GM12864 (cell line): ENCODE measurements around the gene FLNC.

Experiments used
- DNase-seq: peaks from one replicate; pipeline ENCODE4 v3.0.0-alpha.2; 2011; ENCODE audit warnings: low read depth
- H3K4me3 ChIP-seq: 2 replicates; pipeline ENCODE4 v1.5.1; 2011; ENCODE audit warnings: mild to moderate bottlenecking, low read depth, low read length, control low read depth
- TF ChIP-seq, protein P1 (sequence below): IDR thresholded peaks from 2 replicates; pipeline ENCODE4 v1.5.1; 2011; ENCODE audit warnings: low read depth, mild to moderate bottlenecking, moderate library complexity, low read length, control low read depth, inconsistent platforms; ENCODE audit errors: missing control alignments

The FLNC gene

GRCh38 chr7:128876586-128876977 lies 46.4 kb downstream of the FLNC start:
- TF ChIP-seq, protein P1, sequence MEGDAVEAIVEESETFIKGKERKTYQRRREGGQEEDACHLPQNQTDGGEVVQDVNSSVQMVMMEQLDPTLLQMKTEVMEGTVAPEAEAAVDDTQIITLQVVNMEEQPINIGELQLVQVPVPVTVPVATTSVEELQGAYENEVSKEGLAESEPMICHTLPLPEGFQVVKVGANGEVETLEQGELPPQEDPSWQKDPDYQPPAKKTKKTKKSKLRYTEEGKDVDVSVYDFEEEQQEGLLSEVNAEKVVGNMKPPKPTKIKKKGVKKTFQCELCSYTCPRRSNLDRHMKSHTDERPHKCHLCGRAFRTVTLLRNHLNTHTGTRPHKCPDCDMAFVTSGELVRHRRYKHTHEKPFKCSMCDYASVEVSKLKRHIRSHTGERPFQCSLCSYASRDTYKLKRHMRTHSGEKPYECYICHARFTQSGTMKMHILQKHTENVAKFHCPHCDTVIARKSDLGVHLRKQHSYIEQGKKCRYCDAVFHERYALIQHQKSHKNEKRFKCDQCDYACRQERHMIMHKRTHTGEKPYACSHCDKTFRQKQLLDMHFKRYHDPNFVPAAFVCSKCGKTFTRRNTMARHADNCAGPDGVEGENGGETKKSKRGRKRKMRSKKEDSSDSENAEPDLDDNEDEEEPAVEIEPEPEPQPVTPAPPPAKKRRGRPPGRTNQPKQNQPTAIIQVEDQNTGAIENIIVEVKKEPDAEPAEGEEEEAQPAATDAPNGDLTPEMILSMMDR: no peak
- no peak overlapping the region for H3K4me3 ChIP-seq
- no peak for DNase-seq

DNA sequence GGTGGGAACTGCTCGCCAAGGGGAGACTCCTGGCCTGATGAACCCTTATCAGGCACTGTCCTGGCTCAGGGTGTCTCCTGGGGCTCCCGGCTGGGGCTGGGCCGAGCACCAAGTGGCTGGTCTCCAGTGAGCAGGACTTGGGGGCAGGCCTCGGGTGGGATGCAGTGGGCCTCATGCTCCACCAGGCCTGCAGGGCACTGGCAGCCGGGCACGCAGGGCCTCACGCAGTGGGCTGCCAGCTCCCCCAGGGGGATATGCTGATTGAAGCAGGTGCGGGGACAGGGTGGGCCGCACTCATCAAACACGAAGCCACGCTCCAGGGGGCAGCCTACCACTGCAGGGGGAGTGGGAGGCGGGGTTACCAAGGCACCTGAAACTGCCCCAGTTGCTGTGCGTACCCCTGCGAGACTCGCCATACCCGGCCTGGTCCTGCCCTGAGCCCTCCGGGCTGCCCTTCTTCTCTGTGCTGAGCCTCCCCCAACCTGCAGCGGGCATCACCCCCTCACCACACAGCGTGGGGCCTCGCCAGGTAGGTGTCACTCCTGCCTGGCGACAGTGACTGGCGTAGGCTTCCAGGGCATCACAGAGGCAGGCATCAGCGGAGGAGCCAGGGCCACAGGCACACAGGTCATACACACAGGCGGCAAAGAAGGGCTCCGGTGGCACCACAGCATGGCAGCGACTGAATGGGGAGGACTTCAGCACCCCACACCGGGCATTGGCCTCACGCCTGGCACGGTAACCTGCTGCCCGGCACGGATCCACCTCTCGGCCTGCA lies 47.0 kb downstream of the FLNC start:
- no peak for DNase-seq
- no peak overlapping the region for H3K4me3 ChIP-seq
- TF ChIP-seq, protein P1: no peak

- no peak overlapping the region for H3K4me3 ChIP-seq
- no peak for DNase-seq
- TF ChIP-seq, protein P1: no peak
Observed at GRCh38 chr7:128877756-128878120, 47.5 kb downstream of the FLNC start.

DNA sequence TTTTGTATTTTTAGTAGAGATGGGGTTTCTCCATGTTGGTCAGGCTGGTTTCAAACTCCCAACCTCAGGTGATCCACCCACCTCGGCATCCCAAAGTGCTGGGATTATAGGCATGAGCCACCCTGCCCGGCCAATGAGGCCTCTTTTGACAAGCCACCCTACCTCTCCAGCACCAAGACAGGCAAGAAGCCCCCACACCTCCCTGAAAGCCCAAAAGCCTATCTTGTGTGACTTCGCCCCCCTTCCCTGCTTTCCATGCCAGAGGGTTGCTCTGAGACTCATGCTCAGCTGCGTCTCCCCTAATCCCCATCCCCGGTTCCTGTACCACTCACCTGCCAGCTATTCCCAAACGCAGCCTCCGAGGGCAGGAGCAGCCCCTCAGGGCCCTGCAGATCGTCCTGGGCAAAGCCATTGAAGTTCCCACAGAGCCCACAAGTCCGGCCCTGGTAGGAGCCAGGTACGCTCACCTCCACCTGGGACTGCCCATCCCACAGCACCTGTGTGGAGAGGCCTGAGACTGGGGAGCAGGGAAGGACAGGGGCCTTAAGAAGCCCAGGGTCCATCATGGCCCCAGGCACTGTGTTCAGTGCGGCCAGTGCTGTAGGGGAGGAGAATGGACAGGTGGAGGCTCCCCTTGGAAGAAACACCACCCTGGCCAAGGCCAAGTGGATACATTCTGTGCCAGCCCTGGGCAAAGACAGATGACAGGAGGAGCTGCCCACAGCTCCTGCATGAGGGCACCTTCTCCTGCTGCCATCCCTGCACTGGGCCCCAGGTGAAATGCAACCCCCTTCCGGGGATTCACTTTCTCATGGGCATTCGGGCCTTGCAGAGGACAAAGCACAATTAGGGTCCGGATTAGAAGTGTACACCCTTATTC lies 48.3 kb downstream of the FLNC start:
- no peak for DNase-seq
- no peak overlapping the region for H3K4me3 ChIP-seq
- TF ChIP-seq, protein P1: no peak

GRCh38 chr7:128879461-128879938 lies 49.3 kb downstream of the FLNC start:
- DNase-seq: no peak
- TF ChIP-seq, protein P1: no peak
- H3K4me3 ChIP-seq: no peak overlapping the region

DNA sequence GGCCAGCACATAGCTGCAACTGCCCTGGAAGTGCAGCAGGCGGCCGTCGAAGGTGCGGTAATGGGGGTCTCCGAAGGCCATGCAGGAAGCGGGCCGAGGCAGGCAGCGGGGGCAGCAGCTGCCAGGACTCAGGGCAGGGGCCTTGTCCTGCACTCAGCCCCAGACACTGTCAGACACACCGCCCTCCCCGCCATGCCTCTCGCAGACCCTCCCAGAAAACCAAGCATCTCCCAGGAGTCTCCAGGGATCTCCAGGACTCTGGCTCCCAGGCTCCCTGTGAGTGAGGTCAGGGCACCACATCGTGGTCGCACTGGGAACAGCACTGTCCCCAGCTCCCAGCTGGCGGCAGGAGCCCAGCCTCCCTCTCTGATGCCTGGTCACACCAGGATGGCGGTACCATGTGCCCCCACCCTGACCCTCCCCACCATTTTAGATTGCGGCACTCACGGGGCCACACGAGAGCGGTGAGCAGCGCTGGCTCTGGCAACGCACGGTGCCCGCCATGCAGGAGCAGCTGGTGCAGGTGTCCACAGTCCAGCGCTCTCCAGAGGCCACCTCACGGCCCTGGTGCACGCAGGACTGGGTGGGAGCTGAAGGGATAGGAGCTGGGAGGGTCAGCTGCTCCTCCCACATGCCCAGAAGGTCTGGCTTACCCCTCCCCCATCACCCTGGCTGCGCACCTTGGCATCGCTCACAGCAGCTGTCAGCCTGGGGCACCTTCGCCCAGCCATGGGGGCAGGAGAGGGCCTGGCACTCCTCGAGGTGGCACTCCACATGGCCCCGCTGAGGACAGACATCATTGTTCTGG lies 49.9 kb downstream of the FLNC start:
- TF ChIP-seq, protein P1: peak; percentile 35
- no peak for DNase-seq
- no peak overlapping the region for H3K4me3 ChIP-seq
